IMR-90 (cell line): ENCODE measurements around the gene CC2D1A.
A peak's percentile ranks its signal among the peaks of the same experiment; 100 is the strongest.

Experiments
- BHLHE40 ChIP-seq: fragments of 150-350 bp; IDR thresholded peaks from 2 replicates; pipeline ENCODE4 v1.6.1; 2016; ENCODE audit warnings: mild to moderate bottlenecking, low read depth, low read length
- CEBPB ChIP-seq: IDR thresholded peaks from 2 replicates; pipeline ENCODE4 v1.6.1; 2012; ENCODE audit warnings: low read depth, low read length, improper control_type of control experiment
- CTCF ChIP-seq: conservative IDR thresholded peaks from 2 replicates; pipeline ENCODE4 v1.5.1; 2012; ENCODE audit warnings: mild to moderate bottlenecking, low read depth, low read length, improper control_type of control experiment
- FOS ChIP-seq: fragments of 150-350 bp; IDR thresholded peaks from 2 replicates; pipeline ENCODE4 v1.6.1; 2016; ENCODE audit warnings: low read depth, low read length
- MAZ ChIP-seq: IDR thresholded peaks from 2 replicates; pipeline ENCODE4 v1.6.1; 2012; ENCODE audit warnings: low read depth, mild to moderate bottlenecking, low read length, improper control_type of control experiment, moderate library complexity, borderline replicate concordance
- MXI1 ChIP-seq: IDR thresholded peaks from 2 replicates; pipeline ENCODE4 v1.6.1; 2012; ENCODE audit warnings: low read depth, mild to moderate bottlenecking, low read length, moderate library complexity, borderline replicate concordance
- POLR2A ChIP-seq: IDR thresholded peaks from 2 replicates; pipeline ENCODE4 v1.6.1; 2012; ENCODE audit warnings: mild to moderate bottlenecking, low read depth, low read length
- RCOR1 ChIP-seq: IDR thresholded peaks from 2 replicates; pipeline ENCODE4 v1.6.1; 2012; ENCODE audit warnings: mild to moderate bottlenecking, low read length, improper control_type of control experiment; ENCODE audit not compliant: insufficient replicate concordance
- RFX5 ChIP-seq: IDR thresholded peaks from 2 replicates; pipeline ENCODE4 v1.8.0; 2012; ENCODE audit warnings: low read depth, mild to moderate bottlenecking, low read length, moderate library complexity
- SMC3 ChIP-seq: fragments of 150-350 bp; IDR thresholded peaks from 2 replicates; pipeline ENCODE4 v1.6.1; 2016; ENCODE audit warnings: low read depth, mild to moderate bottlenecking, antibody characterized with exemption, low read length, moderate library complexity
- TF ChIP-seq, protein P1 (sequence below): fragments of 150-350 bp; IDR thresholded peaks from 2 replicates; pipeline ENCODE4 v1.6.1; 2017; ENCODE audit warnings: mild to moderate bottlenecking, antibody characterized with exemption, low read length, low read depth

DNA sequence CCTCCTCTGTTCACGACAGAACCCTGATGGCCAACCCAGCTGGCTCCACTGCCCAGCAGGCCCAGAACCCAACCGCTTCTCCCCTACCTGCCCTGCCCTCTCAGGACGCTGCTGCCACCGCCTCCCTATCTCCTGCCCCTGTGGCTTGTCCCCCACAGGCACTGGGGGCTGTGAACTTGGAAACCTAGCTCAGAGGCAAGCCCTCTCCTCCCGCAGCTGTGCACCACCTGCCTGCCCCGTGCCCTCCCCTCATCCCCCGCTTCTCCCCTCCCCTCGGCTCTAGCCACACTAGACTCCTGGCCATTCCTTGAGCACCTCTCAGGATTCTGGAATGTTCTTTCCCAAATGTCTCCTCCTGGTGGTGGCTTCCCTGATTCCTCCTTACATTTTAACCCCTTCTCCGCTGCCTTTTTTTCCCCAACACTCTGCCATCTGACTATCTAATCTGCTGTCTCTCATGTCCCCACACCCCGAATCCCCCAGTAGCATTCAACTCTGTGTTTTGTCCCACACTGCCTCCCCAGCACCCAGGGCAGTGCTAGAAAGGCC is 22.4 kb upstream of the CC2D1A start:
- TF ChIP-seq CTCF, result peak; percentile 29
- no peak for TF ChIP-seq POLR2A
- no peak for TF ChIP-seq RFX5
- no peak for TF ChIP-seq FOS
- TF ChIP-seq, protein P1, sequence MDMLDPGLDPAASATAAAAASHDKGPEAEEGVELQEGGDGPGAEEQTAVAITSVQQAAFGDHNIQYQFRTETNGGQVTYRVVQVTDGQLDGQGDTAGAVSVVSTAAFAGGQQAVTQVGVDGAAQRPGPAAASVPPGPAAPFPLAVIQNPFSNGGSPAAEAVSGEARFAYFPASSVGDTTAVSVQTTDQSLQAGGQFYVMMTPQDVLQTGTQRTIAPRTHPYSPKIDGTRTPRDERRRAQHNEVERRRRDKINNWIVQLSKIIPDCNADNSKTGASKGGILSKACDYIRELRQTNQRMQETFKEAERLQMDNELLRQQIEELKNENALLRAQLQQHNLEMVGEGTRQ, result no peak
- no peak for TF ChIP-seq SMC3
- no peak for TF ChIP-seq CEBPB
- TF ChIP-seq BHLHE40, result no peak
- TF ChIP-seq MAZ, result no peak
- TF ChIP-seq RCOR1, result no peak
- no peak for TF ChIP-seq MXI1
